BJ (cell line): ENCODE data around the gene OTULIN. TPM values are rescaled to one million over a fixed set of nuclear protein-coding genes. Genes with fewer than 3 reads are reported as not detected.

ENCODE experiments used
- CTCF ChIA-PET: fragments of 350-600 bp; formaldehyde crosslinking; extraction: SDS; loops from one replicate; lab custom pipeline; 2021; ENCODE audit warnings: antibody characterized with exemption, inconsistent platforms; lab: Yijun Ruan, JAX
- POLR2A ChIA-PET: fragments of 300-600 bp; sonication (Branson Sonifier 250); formaldehyde crosslinking; extraction: SDS; loops from one replicate; lab custom pipeline; 2021; ENCODE audit warnings: antibody characterized with exemption; lab: Charles Lee
- DNase-seq: peaks from one replicate; pipeline ENCODE4 v3.0.0-alpha.2; 2011; ENCODE audit warnings: low read depth
- H3K27me3 ChIP-seq: 2 replicates; pipeline ENCODE4 v1.6.0; 2011; ENCODE audit warnings: low read length; ENCODE audit not compliant: control insufficient read depth, insufficient read depth
- H3K36me3 ChIP-seq: 2 replicates; pipeline ENCODE4 v1.5.1; 2011; ENCODE audit warnings: low read length; ENCODE audit not compliant: control insufficient read depth, insufficient read depth
- H3K4me3 ChIP-seq: 2 replicates; pipeline ENCODE4 v1.5.1; 2011; ENCODE audit warnings: low read depth, mild to moderate bottlenecking, control low read depth, low read length
- CTCF ChIP-seq: IDR thresholded peaks from 2 replicates; pipeline ENCODE4 v1.5.1; 2011; ENCODE audit warnings: low read depth, mild to moderate bottlenecking, control low read depth, inconsistent platforms, low read length, moderate library complexity; ENCODE audit not compliant: insufficient read depth
- polyA plus RNA-seq: library from polyadenylated mRNA; depleted of rRNA; stranded (reverse); fragments of >200 nt; gene quantifications from 2 replicates; pipeline ENCODE4 v1.2.3, GENCODE V29; 2011

OTULIN gene
- polyA plus RNA-seq, 1 experiment = 10.1 TPM

GRCh38 chr5:14737291-14737690, 72.8 kb downstream of the OTULIN start:
- CTCF ChIA-PET = interaction anchor here (1.1 kb wide), 1 partner anchor 26 kb away, joined by 3 read pairs; no protein-coding TSS in a partner anchor
- TF ChIP-seq CTCF = no peak
- no peak for DNase-seq
- Histone ChIP-seq H3K27me3 (no peaks in the 10 kb centered on the region), H3K36me3 (0 out of 2 replicates have a peak, but pooled peaks cover 2% of the 10 kb centered on the region), H3K4me3 (no peak overlapping the region)
- POLR2A ChIA-PET = no interaction called here

- Histone ChIP-seq H3K36me3 (0 out of 2 replicates have a peak, but pooled peaks cover 2% of the 10 kb centered on the region), H3K4me3 (no peak overlapping the region), H3K27me3 (no peaks in the 10 kb centered on the region)
- CTCF ChIA-PET = interaction anchor here (1.1 kb wide), 1 partner anchor 11 kb away, joined by 3 read pairs; no protein-coding TSS in a partner anchor
- POLR2A ChIA-PET = no interaction called here
- no peak for TF ChIP-seq CTCF
- no peak for DNase-seq
These were observed 73.5 kb downstream of the OTULIN start for GRCh38 chr5:14738050-14738449.

- POLR2A ChIA-PET = no interaction called here
- no peak for TF ChIP-seq CTCF
- Histone ChIP-seq H3K36me3 (0 out of 2 replicates have a peak, but pooled peaks cover 2% of the 10 kb centered on the region), H3K27me3 (no peaks in the 10 kb centered on the region), H3K4me3 (no peak overlapping the region)
- no peak for DNase-seq
- CTCF ChIA-PET = no interaction called here
These were observed 75.0 kb downstream of the OTULIN start for GRCh38 chr5:14739538-14739937.

- DNase-seq = no peak
- POLR2A ChIA-PET = no interaction called here
These were observed 75.5 kb downstream of the OTULIN start for GRCh38 chr5:14739981-14740380.

GRCh38 chr5:14741131-14741530, 76.6 kb downstream of the OTULIN start:
- POLR2A ChIA-PET = no interaction called here
- no peak for DNase-seq
- 0 out of 2 replicates have a peak, but pooled peaks cover 2% of the 10 kb centered on the region for H3K36me3 ChIP-seq
- CTCF ChIA-PET = no interaction called here
- no peak overlapping the region for H3K4me3 ChIP-seq
- H3K27me3 ChIP-seq = no peaks in the 10 kb centered on the region
- TF ChIP-seq CTCF = no peak

More at GRCh38 chr5:14739981-14740380, 75.5 kb downstream of the OTULIN start:
- CTCF ChIA-PET = no interaction called here
- Histone ChIP-seq H3K27me3 (no peaks in the 10 kb centered on the region), H3K36me3 (0 out of 2 replicates have a peak, but pooled peaks cover 2% of the 10 kb centered on the region), H3K4me3 (no peak overlapping the region)
- TF ChIP-seq CTCF = no peak
